Cardiac septum (tissue), 1 donor: ENCODE measurements around the gene STK32B. TPM values are rescaled to one million over a fixed set of nuclear protein-coding genes. Genes with fewer than 3 reads are reported as not detected.

Source experiments
- DNase-seq: peaks from one replicate; pipeline ENCODE4 v3.0.0-alpha.2; 2020; ENCODE audit warnings: low spot score
- intact Hi-C: fragments of 100-400 bp; cut with DNase I; formaldehyde crosslinking; loops from one replicate; pipeline ENCODE4 v1.14.0; 2022
- total RNA-seq: library from RNA; stranded (reverse); fragmentation: NEBNext Ultra II Directional; extraction: Animal tissue kit (Norgen Biotek cat#: 25700); gene quantifications from one replicate; pipeline ENCODE4 v1.2.1, GENCODE V29; 2021
- donor health status: DM: no; HTN: no; CAD: no.

Gene STK32B
- total RNA-seq, 1 donor from 2014 or later = 0.22 TPM

DNA sequence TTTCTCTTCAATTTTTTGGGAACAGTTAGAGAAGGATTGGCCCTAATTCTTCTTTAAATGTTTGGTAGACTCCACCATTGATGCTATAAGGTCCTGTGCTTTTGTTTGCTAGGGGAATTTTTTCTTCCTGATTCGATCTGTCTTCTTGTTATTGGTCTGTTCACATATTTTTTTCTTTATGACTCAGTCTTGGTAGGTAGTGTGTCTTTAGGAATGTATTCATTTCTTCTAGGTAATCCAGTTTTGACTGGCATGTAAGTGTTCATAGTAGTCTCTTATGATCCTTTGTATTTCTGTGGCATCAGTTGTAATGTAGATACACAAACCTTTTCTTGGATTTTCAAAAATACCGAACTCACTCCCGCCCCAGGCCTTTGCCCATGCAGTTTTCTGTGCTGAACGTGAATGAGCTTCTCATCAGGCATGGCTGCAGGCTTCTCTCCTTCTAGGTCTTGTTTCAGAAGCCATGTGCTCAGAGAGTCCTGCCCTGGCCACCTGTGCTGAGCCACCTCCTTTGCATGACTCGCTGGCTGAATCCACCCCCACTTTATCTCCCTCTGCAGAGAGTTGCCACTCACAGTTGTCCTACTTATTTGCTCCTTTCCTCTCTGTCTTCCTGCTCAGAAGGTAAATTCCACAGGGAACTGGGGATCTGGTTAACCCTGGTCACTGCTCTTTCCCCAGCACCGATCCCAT lies 67.0 kb downstream of the STK32B start:
- intact Hi-C loops = no loop called here
- no peak for DNase-seq

- no peak for DNase-seq
Observed at GRCh38 chr4:5118994-5119835, 67.9 kb downstream of the STK32B start.

GRCh38 chr4:5120067-5120466 lies 68.8 kb downstream of the STK32B start:
- intact Hi-C loops = no loop called here
- no peak for DNase-seq

More at GRCh38 chr4:5118994-5119835, 67.9 kb downstream of the STK32B start:
- intact Hi-C loops = no loop called here

- DNase-seq = no peak
- intact Hi-C loops = no loop called here
Observed at GRCh38 chr4:5120468-5120867, 69.2 kb downstream of the STK32B start.

- intact Hi-C loops = no loop called here
- DNase-seq = no peak
Observed at GRCh38 chr4:5122114-5122513, 70.8 kb downstream of the STK32B start.

- intact Hi-C loops = no loop called here
- no peak for DNase-seq
Observed at GRCh38 chr4:5124876-5125275, 73.6 kb downstream of the STK32B start.

DNA sequence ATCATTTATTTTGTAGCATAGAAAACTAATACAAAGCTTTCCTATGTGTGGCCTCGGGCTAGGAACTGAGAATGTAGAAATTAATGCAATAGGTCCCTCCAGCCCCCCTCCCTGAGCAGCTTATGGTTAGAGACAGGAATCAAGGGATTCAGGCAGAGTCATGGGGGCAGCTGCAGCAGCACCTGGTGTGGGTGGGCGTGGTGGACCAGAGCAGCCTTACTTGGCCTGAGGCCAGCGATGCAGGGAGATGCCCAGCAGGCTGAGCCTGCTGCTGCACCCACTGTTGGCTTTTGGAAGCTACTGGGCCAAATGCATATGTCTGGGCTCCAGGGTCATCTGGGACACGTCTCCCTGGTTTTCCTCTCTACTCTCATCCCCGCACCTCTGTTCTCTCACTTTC lies 74.0 kb downstream of the STK32B start:
- intact Hi-C loops = no loop called here
- DNase-seq = no peak

DNA sequence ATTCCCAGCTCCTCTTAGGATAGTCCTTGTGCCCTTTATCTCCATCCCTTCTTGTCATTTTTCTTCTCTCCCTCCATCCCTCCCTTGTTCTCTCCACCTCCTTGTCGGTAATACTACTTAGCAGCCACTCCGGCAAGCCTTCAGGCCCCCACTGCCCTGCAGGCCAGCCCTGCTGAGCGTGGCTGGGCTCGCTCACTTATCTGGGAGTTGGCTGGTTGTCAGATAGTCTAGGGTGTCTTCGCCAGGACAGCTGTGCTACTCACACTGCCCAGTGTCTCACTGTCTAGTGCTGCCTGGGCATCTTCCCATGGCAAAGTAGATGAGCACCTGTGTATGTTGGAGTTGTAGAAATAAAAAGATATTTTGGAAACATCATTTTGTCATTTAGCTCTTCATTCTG lies 75.0 kb downstream of the STK32B start:
- intact Hi-C loops = no loop called here

GRCh38 chr4:5126857-5127256 lies 75.6 kb downstream of the STK32B start:
- no peak for DNase-seq
- intact Hi-C loops = no loop called here

More for the DNA sequence above, 75.0 kb downstream of the STK32B start:
- DNase-seq = no peak

DNA sequence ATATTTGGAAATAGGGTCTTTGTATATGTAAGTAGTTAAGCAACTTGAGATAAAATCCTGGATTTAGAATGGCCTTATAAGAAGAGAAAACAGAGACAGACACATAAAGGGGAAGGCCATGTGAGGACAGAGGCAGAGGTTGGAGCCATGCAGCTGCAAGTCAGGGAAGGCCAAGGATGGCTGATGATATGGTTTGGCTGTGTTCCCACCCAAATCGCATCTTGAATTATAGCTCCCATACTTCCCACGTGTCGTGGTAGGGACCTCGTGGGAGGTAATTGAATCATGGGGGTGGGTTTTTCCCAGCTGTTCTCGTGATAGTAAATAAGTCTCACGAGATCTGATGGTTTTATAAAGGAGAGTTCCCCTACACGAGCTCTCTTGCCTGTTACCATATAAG lies 76.3 kb downstream of the STK32B start:
- DNase-seq = no peak
- intact Hi-C loops = no loop called here

DNA sequence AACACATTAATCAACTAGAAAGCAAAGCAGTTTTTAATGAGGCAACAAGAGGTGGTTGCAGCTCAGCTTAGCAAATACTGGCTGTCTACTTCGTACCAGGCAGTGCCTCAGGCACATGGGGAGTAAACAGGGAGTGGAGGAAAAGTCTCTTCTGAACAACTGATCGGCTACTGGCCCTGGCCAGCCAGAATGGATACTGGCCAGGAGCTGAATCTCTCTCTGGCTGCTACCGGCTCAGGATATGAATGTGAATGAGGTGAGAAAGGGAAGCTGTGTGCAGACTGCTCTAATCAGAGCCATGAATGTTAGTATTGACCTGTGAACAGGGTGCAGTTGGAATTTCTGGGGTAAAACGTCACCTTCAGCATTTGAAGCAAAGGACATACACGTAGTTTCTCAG lies 77.3 kb downstream of the STK32B start:
- DNase-seq = no peak
- intact Hi-C loops = no loop called here

DNA sequence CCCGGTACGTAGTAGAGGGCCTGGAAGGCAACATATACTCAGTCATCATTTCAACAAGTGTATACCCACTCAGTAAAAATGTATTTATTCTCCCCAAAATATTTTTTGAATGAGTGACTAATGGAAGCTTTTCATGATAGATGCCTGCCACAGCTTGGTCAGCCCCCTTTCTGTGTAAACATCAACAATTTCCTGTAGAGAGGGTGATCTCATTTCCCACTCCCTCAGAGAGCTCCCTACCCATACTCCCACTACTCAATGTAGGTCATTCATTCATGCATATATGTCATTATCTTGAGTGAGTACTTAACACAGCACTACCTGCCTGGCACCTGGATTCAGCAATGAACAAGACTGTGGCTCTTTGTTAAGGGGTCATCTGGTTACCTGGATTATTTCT lies 81.9 kb downstream of the STK32B start:
- no peak for DNase-seq

GRCh38 chr4:5133933-5134594 lies 82.8 kb downstream of the STK32B start:
- intact Hi-C loops = no loop called here
- DNase-seq = no peak

More for the DNA sequence above, 81.9 kb downstream of the STK32B start:
- intact Hi-C loops = no loop called here

DNA sequence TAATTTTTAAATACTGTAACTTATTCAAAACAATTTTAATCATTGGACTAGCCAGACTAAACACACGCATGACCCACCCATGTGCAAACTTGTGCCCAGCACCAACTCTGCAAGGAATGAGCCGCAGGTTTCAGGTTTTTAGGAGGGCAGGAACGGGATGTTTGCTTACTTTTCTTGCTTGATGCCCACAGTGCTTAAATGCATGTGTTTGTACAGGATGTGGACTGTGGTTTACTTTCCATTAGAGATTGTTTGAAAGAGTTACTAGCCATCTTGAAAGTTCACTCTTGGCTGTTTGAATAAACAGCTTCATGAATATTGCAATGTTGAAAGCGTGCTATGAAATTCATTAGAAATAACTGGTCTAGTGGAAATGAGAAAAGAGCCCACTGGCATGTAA lies 83.3 kb downstream of the STK32B start:
- DNase-seq = no peak
- intact Hi-C loops = no loop called here

DNA sequence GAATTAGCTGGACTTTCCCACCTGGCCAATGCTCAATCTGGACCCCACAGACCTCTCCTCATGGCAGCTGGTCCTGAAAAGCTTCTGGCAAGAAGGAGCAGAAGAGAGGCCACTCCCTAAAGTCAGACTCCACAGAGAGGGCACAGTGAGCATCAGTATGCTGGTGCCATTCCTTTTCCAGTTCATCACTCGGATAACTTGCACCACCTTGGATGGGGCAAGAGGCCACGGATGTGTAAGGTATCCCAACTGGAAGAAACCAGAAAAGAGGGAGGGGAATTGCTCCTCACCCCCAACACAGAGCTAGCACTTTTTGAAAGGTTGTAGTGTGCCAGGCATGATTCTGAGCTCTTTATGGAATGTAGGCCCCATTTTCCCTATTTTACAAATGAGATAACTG lies 85.9 kb downstream of the STK32B start:
- intact Hi-C loops = no loop called here
- no peak for DNase-seq

- DNase-seq = no peak
- intact Hi-C loops = no loop called here
Observed at GRCh38 chr4:5137927-5138326, 86.6 kb downstream of the STK32B start.

GRCh38 chr4:5138389-5138788 lies 87.1 kb downstream of the STK32B start:
- no peak for DNase-seq
- intact Hi-C loops = no loop called here

- DNase-seq = no peak
- intact Hi-C loops = no loop called here
Observed at GRCh38 chr4:5139141-5139540, 87.9 kb downstream of the STK32B start.

DNA sequence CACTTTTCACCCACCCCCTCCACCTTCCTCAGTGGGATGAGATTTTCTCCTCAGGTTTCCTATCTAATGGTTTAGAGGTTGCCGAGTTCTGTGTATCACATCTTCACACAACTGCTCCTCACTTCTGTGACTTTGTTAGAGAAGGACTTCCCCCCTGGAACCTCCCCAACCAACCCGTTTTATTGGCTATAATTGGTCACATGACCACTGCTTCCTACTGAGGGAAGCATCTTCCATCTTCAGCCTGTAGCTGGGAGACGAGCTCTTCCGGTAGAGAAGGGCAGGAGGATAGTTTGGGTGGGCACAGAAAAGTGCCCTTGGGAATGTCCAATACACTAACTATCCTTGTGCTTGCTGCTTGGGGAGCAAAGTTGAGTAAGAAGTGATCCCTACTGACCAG lies 90.5 kb downstream of the STK32B start:
- intact Hi-C loops = loop anchor here (10.0 kb wide), 1 partner anchor 147 kb away; no protein-coding TSS in a partner anchor
- no peak for DNase-seq

GRCh38 chr4:5142726-5143125 lies 91.4 kb downstream of the STK32B start:
- DNase-seq = no peak
- intact Hi-C loops = loop anchor here (10.0 kb wide), 1 partner anchor 148 kb away; no protein-coding TSS in a partner anchor
